ENCODE data around the gene TNFRSF1B. TPM values are rescaled to one million over a fixed set of nuclear protein-coding genes. Genes with fewer than 3 reads are reported as not detected.

The TNFRSF1B gene
- total RNA-seq, 2 experiments from 2014 or later, result 173 to 191 TPM

GRCh38 chr1:12186679-12186985, 19.8 kb downstream of the TNFRSF1B start:
- TF ChIP-seq CTCF (IDR thresholded peaks at IDR 0.05), result no peak
- ChIA-PET CTCF (interaction anchor here (0.9 to 4.1 kb wide), 2 partner anchors 15 to 62 kb away, joined by 3 to 15 read pairs; no protein-coding TSS in a partner anchor), POLR2A (interaction anchor here (1.1 to 2.2 kb wide), 2 partner anchors 9 to 37 kb away, joined by 4 to 14 read pairs; no protein-coding TSS in a partner anchor)
- H3K4me3 Mint-ChIP-seq, result no peak overlapping the region
- no peak for ATAC-seq
- no peaks in the 10 kb centered on the region for H3K27me3 Mint-ChIP-seq
- H3K36me3 Mint-ChIP-seq (ENCODE audit: low read depth), result peaks cover 41% of the 10 kb centered on the region
- no peak for DNase-seq
- H3K27ac Mint-ChIP-seq, result peak overlapping the region; percentile 10
- no peaks in the 10 kb centered on the region for H3K9me3 Mint-ChIP-seq
- H3K4me1 Mint-ChIP-seq (ENCODE audit: low read depth), result peaks cover 52% of the 10 kb centered on the region
- intact Hi-C loops (cut with micrococcal nuclease), result no loop called here

- no peak for ATAC-seq
- Mint-ChIP-seq H3K36me3 (ENCODE audit: low read depth) (peaks cover 42% of the 10 kb centered on the region), H3K4me3 (no peak overlapping the region), H3K27ac (no peak overlapping the region), H3K4me1 (ENCODE audit: low read depth) (peaks cover 42% of the 10 kb centered on the region), H3K9me3 (no peaks in the 10 kb centered on the region), H3K27me3 (no peaks in the 10 kb centered on the region)
- POLR2A ChIA-PET, result interaction anchor here (1.0 to 2.2 kb wide), 2 partner anchors 10 to 280 kb away, joined by 3 to 14 read pairs; no protein-coding TSS in a partner anchor
- TF ChIP-seq CTCF (IDR thresholded peaks at IDR 0.05), result no peak
- intact Hi-C loops (cut with micrococcal nuclease), result no loop called here
- CTCF ChIA-PET, result interaction anchor here (1.1 to 4.1 kb wide), 3 partner anchors 63 to 70 kb away, joined by 4 to 15 read pairs (median 5); no protein-coding TSS in a partner anchor
- no peak for DNase-seq
These were observed 21.3 kb downstream of the TNFRSF1B start for GRCh38 chr1:12188115-12188514.

GRCh38 chr1:12188657-12189327, 22.0 kb downstream of the TNFRSF1B start:
- intact Hi-C loops (cut with micrococcal nuclease), result no loop called here
- Mint-ChIP-seq H3K4me3 (no peak overlapping the region), H3K36me3 (ENCODE audit: low read depth) (peaks cover 43% of the 10 kb centered on the region), H3K27me3 (no peaks in the 10 kb centered on the region), H3K9me3 (no peaks in the 10 kb centered on the region), H3K27ac (no peak overlapping the region), H3K4me1 (ENCODE audit: low read depth) (peaks cover 41% of the 10 kb centered on the region)
- DNase-seq (no peak), ATAC-seq (no peak)
- POLR2A ChIA-PET, result interaction anchor here (0.6 to 2.2 kb wide), 4 partner anchors 10 to 281 kb away, joined by 3 to 14 read pairs (median 3); no protein-coding TSS in a partner anchor
- no peak for TF ChIP-seq CTCF (IDR thresholded peaks at IDR 0.05)
- CTCF ChIA-PET, result interaction anchor here (1.1 to 1.4 kb wide), 2 partner anchors 64 to 70 kb away, joined by 4 to 5 read pairs; no protein-coding TSS in a partner anchor

- H3K36me3 Mint-ChIP-seq (ENCODE audit: low read depth), result peaks cover 48% of the 10 kb centered on the region
- ATAC-seq, result no peak
- DNase-seq, result no peak
- H3K4me1 Mint-ChIP-seq (ENCODE audit: low read depth), result peaks cover 41% of the 10 kb centered on the region
- no peak overlapping the region for H3K4me3 Mint-ChIP-seq
- intact Hi-C loops (cut with micrococcal nuclease), result no loop called here
- H3K27ac Mint-ChIP-seq, result peak overlapping the region; percentile 53
- no peak for TF ChIP-seq CTCF (IDR thresholded peaks at IDR 0.05)
- H3K9me3 Mint-ChIP-seq, result no peaks in the 10 kb centered on the region
- ChIA-PET POLR2A (interaction anchor here (0.6 kb wide), 3 partner anchors 10 to 29 kb away, joined by 3 read pairs; no protein-coding TSS in a partner anchor), CTCF (interaction anchor here (1.1 to 2.1 kb wide), 4 partner anchors 42 to 71 kb away, joined by 3 to 9 read pairs (median 4); no protein-coding TSS in a partner anchor)
- H3K27me3 Mint-ChIP-seq, result no peaks in the 10 kb centered on the region
These were observed 22.5 kb downstream of the TNFRSF1B start for GRCh38 chr1:12189328-12189682.
